Femur (tissue), 1 donor: ENCODE measurements around the gene GRIK2.

Experiments used
- DNase-seq: peaks from one replicate; pipeline ENCODE4 v3.0.0-alpha.2; 2017

GRIK2 gene

GRCh38 chr6:101401171-101401570, 7.7 kb downstream of the GRIK2 start:
- no peak for DNase-seq

- DNase-seq, result peak; percentile 52
Observed at GRCh38 chr6:101401792-101402621, 8.5 kb downstream of the GRIK2 start.

DNA sequence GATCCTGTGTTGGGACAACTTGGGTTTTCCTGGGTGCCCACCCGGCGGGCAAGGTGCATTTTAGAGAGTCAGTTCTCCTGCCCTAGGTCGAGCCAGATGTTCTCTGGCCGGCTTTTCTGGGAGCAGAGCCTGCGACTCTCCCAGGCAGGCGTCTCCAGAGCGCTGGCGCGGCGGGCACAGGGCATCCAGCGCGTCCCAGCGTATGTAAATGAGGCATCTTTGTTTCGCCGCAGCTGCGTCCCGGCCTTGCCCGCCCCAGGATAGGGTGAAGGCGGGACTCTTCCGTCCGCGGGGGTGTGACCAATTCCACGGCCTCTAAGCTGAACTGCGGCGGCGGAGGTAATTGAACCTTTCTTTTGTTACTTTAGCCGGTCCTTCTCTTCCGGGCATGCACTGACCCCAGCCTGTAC, 9.1 kb downstream of the GRIK2 start:
- peak; percentile 30 for DNase-seq

- no peak for DNase-seq
Observed at GRCh38 chr6:101403216-101403945, 9.9 kb downstream of the GRIK2 start.

DNA sequence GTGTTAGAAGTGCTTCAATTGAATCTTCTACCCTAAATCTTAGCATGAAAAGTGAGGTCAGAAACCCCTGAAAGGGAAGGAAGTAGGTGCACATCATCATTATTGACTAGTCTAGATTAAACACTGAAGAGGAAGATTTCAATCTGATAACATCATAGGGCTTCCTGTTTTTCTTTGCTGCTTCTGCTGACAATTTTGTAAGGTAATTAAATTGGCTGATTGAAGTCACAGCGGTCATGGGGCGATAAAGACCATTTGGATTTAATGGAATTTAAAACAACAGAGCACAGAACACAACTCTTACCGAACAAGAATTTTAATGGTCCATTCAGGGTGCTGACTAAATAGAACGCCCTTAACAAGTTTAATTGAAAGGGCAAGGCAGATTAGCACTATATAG, 11.3 kb downstream of the GRIK2 start:
- DNase-seq, result no peak

DNA sequence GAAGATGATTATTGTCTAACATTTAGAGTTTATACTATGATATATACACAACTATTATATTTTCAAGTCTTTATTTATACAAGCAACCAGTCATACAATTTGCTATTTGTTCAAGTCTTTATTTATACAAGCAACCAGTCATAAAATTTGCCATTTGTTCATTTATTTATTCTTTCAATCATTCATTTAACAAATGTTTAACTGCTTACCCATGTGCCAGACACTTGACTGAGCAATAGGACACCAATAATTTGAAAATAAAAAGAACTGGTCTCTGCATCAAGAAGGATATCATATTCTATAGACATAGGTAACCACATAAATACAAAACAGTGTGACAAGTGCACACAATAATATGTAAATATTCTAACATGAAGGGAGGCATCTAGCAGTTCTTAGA, 20.3 kb downstream of the GRIK2 start:
- no peak for DNase-seq

- DNase-seq, result no peak
Observed at GRCh38 chr6:101417900-101418299, 24.4 kb downstream of the GRIK2 start.

DNA sequence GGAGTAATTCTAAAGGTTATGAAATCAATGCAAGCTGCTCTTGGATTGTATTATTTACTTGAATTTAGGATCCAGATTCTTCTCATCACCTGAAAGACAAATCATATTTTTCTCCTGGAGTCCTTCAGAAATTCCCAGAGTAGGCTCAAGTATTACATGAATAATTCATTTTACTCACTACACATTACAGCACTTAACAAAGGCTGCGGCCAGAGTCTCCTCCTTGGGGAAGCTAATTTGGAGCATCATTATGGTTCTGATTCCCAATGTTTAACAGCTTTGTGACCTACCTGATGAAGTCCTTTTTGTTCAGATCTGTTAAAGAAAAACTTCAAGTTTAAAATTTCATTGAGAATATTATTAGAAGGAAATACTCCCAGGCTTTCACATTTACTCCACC, 28.7 kb downstream of the GRIK2 start:
- no peak for DNase-seq

DNA sequence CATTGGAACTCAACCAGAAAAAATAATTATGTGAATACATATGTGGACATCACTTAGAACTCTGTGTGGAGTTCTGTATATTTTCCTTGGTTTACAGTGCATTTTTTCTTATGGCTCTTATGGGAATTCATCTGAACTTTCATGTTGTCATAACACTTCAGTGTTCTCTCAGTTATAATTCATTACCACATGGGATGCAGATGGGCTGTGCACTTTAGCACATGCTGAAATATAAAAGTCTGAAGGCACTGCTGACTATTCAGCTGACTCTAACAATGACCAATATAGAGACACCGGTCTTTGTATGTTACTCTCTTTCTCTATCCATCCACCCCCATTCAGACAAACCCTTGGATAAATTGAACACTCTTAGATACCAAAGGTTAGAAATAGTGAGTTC, 29.3 kb downstream of the GRIK2 start:
- no peak for DNase-seq

GRCh38 chr6:101429270-101429669, 35.8 kb downstream of the GRIK2 start:
- DNase-seq, result no peak

- DNase-seq, result no peak
Observed at GRCh38 chr6:101429845-101430244, 36.3 kb downstream of the GRIK2 start.

GRCh38 chr6:101433141-101433540, 39.6 kb downstream of the GRIK2 start:
- DNase-seq, result no peak

GRCh38 chr6:101434601-101435000, 41.1 kb downstream of the GRIK2 start:
- no peak for DNase-seq

- DNase-seq, result no peak
Observed at GRCh38 chr6:101435038-101435437, 41.5 kb downstream of the GRIK2 start.

- DNase-seq, result no peak
Observed at GRCh38 chr6:101439790-101440189, 46.3 kb downstream of the GRIK2 start.

- no peak for DNase-seq
Observed at GRCh38 chr6:101443315-101443714, 49.8 kb downstream of the GRIK2 start.

GRCh38 chr6:101444717-101445116, 51.2 kb downstream of the GRIK2 start:
- DNase-seq, result no peak

- no peak for DNase-seq
Observed at GRCh38 chr6:101445527-101445926, 52.0 kb downstream of the GRIK2 start.

- no peak for DNase-seq
Observed at GRCh38 chr6:101450901-101451300, 57.4 kb downstream of the GRIK2 start.

GRCh38 chr6:101451981-101452380, 58.5 kb downstream of the GRIK2 start:
- no peak for DNase-seq

GRCh38 chr6:101453221-101453620, 59.7 kb downstream of the GRIK2 start:
- no peak for DNase-seq

- no peak for DNase-seq
Observed at GRCh38 chr6:101454106-101454676, 60.7 kb downstream of the GRIK2 start.

- DNase-seq, result no peak
Observed at GRCh38 chr6:101458336-101458735, 64.8 kb downstream of the GRIK2 start.

GRCh38 chr6:101458826-101459225, 65.3 kb downstream of the GRIK2 start:
- no peak for DNase-seq
